GM12878 (cell line): ENCODE results near the gene FFAR1. TPM values are rescaled to one million over a fixed set of nuclear protein-coding genes. Genes with fewer than 3 reads are reported as not detected.

Experiments used
- BACH1 ChIP-seq: fragments of 450-650 bp; IDR thresholded peaks from 2 replicates; pipeline ENCODE4 v1.6.1; 2017; ENCODE audit warnings: mild to moderate bottlenecking, borderline replicate concordance
- BCL3 ChIP-seq: IDR thresholded peaks from 2 replicates; pipeline ENCODE4 v1.6.1; 2011; ENCODE audit warnings: borderline replicate concordance, low read depth, mild to moderate bottlenecking, moderate library complexity, low read length; ENCODE audit not compliant: insufficient read depth, poor library complexity, severe bottlenecking
- CEBPZ ChIP-seq: fragments of 150-350 bp; IDR thresholded peaks from 2 replicates; pipeline ENCODE4 v1.6.1; 2016; ENCODE audit warnings: low read depth, low read length
- CHD2 ChIP-seq: IDR thresholded peaks from 2 replicates; pipeline ENCODE4 v1.6.1; 2011; ENCODE audit warnings: low read depth, low read length, improper control_type of control experiment, borderline replicate concordance
- CTCF ChIP-seq, 3 experiments: IDR thresholded peaks in 2 of 3; conservative IDR thresholded peaks in 1 of 3; 2 replicates each; pipeline ENCODE4 v1.5.1; 2011; ENCODE audit warnings: low read depth in 3 of 3, low read length in 3 of 3, mild to moderate bottlenecking in 3 of 3, control low read depth in 2 of 3, moderate library complexity in 2 of 3, inconsistent platforms in 1 of 3, mixed read lengths in 1 of 3; ENCODE audit not compliant: control insufficient read depth in 2 of 3, insufficient read depth in 1 of 3; ENCODE audit errors: extremely low read depth in 1 of 3
- E4F1 ChIP-seq: fragments of 450-650 bp; IDR thresholded peaks from 2 replicates; pipeline ENCODE4 v1.6.1; 2018; ENCODE audit warnings: borderline replicate concordance, mild to moderate bottlenecking; ENCODE audit not compliant: partially characterized antibody
- FOS ChIP-seq: IDR thresholded peaks from 3 replicates; pipeline ENCODE4 v1.6.1; 2011; ENCODE audit warnings: borderline replicate concordance; ENCODE audit not compliant: insufficient read length; ENCODE audit errors: extremely low read depth
- GATAD2B ChIP-seq: fragments of 450-650 bp; conservative IDR thresholded peaks from 2 replicates; pipeline ENCODE4 v1.6.1; 2017; ENCODE audit warnings: low read depth, mild to moderate bottlenecking, moderate library complexity
- SMAD5 ChIP-seq: IDR thresholded peaks from 2 replicates; pipeline ENCODE4 v1.6.1; 2016; ENCODE audit warnings: antibody characterized with exemption, low read depth
- ZBTB4 ChIP-seq: fragments of 450-650 bp; formaldehyde crosslinking; IDR thresholded peaks from 2 replicates; pipeline ENCODE4 v1.4.0; 2022; ENCODE audit warnings: mild to moderate bottlenecking, moderate library complexity
- ZNF207 ChIP-seq: fragments of 450-650 bp; IDR thresholded peaks from 2 replicates; pipeline ENCODE4 v1.6.1; 2014; ENCODE audit warnings: antibody characterized with exemption, mild to moderate bottlenecking, borderline replicate concordance
- polyA plus RNA-seq, 11 experiments: library from polyadenylated mRNA; depleted of rRNA in 4 of 11; unstranded in 6 of 11; stranded (reverse) in 5 of 11; fragments of >200 nt; fragmentation: Nextera tagmentation in 4 of 11; fragmentation: Illumina TruSeq in 1 of 11; extraction: Ambion mirVana in 4 of 11; extraction: Trizol in 1 of 11; gene quantifications; 1 replicate in 1 of 11; 2 replicates in 10 of 11; pipeline versions ENCODE4 v1.2.1 to v1.2.3, GENCODE V29; 2011 to 2016; ENCODE audit warnings: inconsistent platforms in 2 of 11, missing spikeins in 2 of 11, low read depth in 1 of 11
- total RNA-seq, 4 experiments: library from RNA; depleted of rRNA in 3 of 4; stranded (reverse); fragments of >200 nt in 3 of 4; fragmentation: Illumina TruSeq in 1 of 4; extraction: Trizol in 1 of 4; gene quantifications; 2 replicates each; pipeline versions ENCODE4 v1.2.1 to v1.2.3, GENCODE V29; 2013 to 2021

Gene FFAR1
- total and polyA plus RNA-seq, 10 of the 15 experiments (the other 5 are each of a cell fraction or from before 2014, with no cell fraction given), result 0.05 to 0.62 (median 0.14) TPM; not detected in 2

- TF ChIP-seq E4F1 (no peak), CTCF (IDR thresholded peaks at IDR 0.05 in 2 of 3, conservative IDR thresholded peaks at IDR 0.05 in 1 of 3; ENCODE audit: control insufficient read depth in 2 of 3, extremely low read depth in 1 of 3, insufficient read depth in 1 of 3, low read depth in 3 of 3, low read length in 3 of 3) (no peak), BCL3 (no peak), CHD2 (no peak), SMAD5 (no peak), ZBTB4 (CRISPR knock-in tag) (0 out of 2 replicates have a peak, but pooled peaks have one; percentile 35), ZNF207 (no peak), GATAD2B (0 out of 2 replicates have a peak, but pooled peaks have one; percentile 38), BACH1 (no peak), CEBPZ (no peak), FOS (no peak)
Measured at GRCh38 chr19:35320065-35320713, 27.5 kb upstream of the FFAR1 start (continued).
